GM12878 (cell line): ENCODE data around the gene FDXR.

Experiments
- CHD2 ChIP-seq: IDR thresholded peaks from 2 replicates; pipeline ENCODE4 v1.6.1; 2011; ENCODE audit warnings: low read depth, low read length, improper control_type of control experiment, borderline replicate concordance
- EP300 ChIP-seq, 2 experiments: fragments of 150-350 bp in 1 of 2; IDR thresholded peaks; 2 replicates each; pipeline ENCODE4 v1.6.1; 2011 to 2012; ENCODE audit warnings: low read depth in 2 of 2, low read length in 2 of 2, borderline replicate concordance in 1 of 2, improper control_type of control experiment in 1 of 2, inconsistent platforms in 1 of 2; ENCODE audit not compliant: control insufficient read depth in 1 of 2
- EZH2 ChIP-seq: IDR thresholded peaks from 2 replicates; pipeline ENCODE4 v1.6.1; 2012; ENCODE audit warnings: low read depth, mild to moderate bottlenecking, control low read depth, inconsistent platforms, low read length, borderline replicate concordance; ENCODE audit not compliant: control insufficient read depth
- HCFC1 ChIP-seq: fragments of 150-350 bp; IDR thresholded peaks from 2 replicates; pipeline ENCODE4 v1.6.1; 2014; ENCODE audit warnings: low read length
- KDM1A ChIP-seq: fragments of 200-600 bp; sonication (generic); IDR thresholded peaks from 2 replicates; pipeline ENCODE4 v1.6.1; 2016; ENCODE audit warnings: borderline replicate concordance
- MYC ChIP-seq: IDR thresholded peaks from 2 replicates; pipeline ENCODE4 v1.6.1; 2011; ENCODE audit warnings: mild to moderate bottlenecking, low read length, moderate library complexity, inconsistent platforms; ENCODE audit not compliant: insufficient read depth, insufficient replicate concordance, insufficient read length, severe bottlenecking
- POLR2A ChIP-seq: IDR thresholded peaks from 2 replicates; pipeline ENCODE4 v1.6.1; 2011; ENCODE audit warnings: low read depth, mild to moderate bottlenecking, low read length
- SIN3A ChIP-seq: IDR thresholded peaks from 2 replicates; pipeline ENCODE4 v1.6.1; 2012; ENCODE audit warnings: low read depth, low read length, improper control_type of control experiment
- SPI1 ChIP-seq: IDR thresholded peaks from 2 replicates; pipeline ENCODE4 v1.6.1; 2011; ENCODE audit warnings: low read depth, mild to moderate bottlenecking, low read length, moderate library complexity, borderline replicate concordance; ENCODE audit not compliant: insufficient read depth
- TF ChIP-seq, protein P1 (sequence below): IDR thresholded peaks from 2 replicates; pipeline ENCODE4 v1.6.1; 2012; ENCODE audit warnings: low read depth, low read length, improper control_type of control experiment
- TF ChIP-seq, protein P2 (sequence below): fragments of 450-650 bp; formaldehyde crosslinking; IDR thresholded peaks from 2 replicates; pipeline ENCODE4 v1.5.0; 2022; ENCODE audit warnings: mild to moderate bottlenecking, missing genetic modification characterization
- TF ChIP-seq, protein P3 (sequence below), 3 experiments: IDR thresholded peaks in 2 of 3; conservative IDR thresholded peaks in 1 of 3; 2 replicates each; pipeline ENCODE4 v1.5.1; 2011; ENCODE audit warnings: low read depth in 3 of 3, low read length in 3 of 3, mild to moderate bottlenecking in 3 of 3, control low read depth in 2 of 3, moderate library complexity in 2 of 3, inconsistent platforms in 1 of 3, mixed read lengths in 1 of 3; ENCODE audit not compliant: control insufficient read depth in 2 of 3, insufficient read depth in 1 of 3; ENCODE audit errors: extremely low read depth in 1 of 3
- TF ChIP-seq, protein P4 (sequence below): IDR thresholded peaks from 2 replicates; pipeline ENCODE4 v1.6.1; 2012; ENCODE audit warnings: low read length, inconsistent platforms
- TF ChIP-seq, protein P5 (sequence below): IDR thresholded peaks from 2 replicates; pipeline ENCODE4 v1.6.1; 2011; ENCODE audit warnings: mild to moderate bottlenecking, low read depth, low read length, moderate library complexity; ENCODE audit not compliant: insufficient replicate concordance

DNA sequence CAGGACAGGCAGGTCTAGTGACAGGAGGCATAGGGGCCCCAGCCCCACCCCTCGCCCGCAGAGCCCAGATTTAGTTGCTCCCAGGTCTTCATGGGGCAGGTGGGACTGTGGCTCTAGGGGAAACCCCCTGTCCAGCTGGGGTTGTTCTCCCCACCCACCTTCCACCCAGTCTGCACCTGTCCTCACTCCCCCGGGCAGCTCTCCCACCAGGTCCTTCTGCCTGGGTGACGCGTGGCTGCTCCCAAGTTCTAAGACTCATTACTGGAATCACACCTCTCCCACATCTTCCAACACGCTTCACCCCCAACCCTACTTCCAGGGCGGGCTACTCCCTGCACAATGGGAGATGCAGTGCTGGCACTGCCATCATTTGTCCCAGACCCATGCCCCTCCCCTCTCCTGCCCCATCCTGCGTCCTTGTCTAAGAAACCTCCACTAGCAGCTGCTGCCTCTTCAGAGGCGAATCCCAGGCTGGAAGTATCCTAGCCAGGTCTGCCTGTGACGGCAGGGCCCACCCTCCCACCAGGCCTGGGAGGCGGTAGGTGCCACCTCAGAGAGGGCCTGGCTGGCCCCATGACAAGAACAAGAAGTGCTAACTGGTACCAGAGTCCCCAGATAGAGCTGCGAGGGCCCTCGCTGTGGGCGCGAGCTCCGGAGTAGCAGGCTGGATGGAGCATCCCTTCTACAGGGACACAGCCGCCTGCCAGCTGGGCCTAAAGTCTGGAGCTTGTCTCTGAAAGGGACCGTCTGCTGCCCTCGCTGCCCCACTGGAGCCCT lies 35.9 kb downstream of the FDXR start:
- TF ChIP-seq, protein P1, sequence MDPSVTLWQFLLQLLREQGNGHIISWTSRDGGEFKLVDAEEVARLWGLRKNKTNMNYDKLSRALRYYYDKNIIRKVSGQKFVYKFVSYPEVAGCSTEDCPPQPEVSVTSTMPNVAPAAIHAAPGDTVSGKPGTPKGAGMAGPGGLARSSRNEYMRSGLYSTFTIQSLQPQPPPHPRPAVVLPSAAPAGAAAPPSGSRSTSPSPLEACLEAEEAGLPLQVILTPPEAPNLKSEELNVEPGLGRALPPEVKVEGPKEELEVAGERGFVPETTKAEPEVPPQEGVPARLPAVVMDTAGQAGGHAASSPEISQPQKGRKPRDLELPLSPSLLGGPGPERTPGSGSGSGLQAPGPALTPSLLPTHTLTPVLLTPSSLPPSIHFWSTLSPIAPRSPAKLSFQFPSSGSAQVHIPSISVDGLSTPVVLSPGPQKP, result no peak
- TF ChIP-seq, protein P2, sequence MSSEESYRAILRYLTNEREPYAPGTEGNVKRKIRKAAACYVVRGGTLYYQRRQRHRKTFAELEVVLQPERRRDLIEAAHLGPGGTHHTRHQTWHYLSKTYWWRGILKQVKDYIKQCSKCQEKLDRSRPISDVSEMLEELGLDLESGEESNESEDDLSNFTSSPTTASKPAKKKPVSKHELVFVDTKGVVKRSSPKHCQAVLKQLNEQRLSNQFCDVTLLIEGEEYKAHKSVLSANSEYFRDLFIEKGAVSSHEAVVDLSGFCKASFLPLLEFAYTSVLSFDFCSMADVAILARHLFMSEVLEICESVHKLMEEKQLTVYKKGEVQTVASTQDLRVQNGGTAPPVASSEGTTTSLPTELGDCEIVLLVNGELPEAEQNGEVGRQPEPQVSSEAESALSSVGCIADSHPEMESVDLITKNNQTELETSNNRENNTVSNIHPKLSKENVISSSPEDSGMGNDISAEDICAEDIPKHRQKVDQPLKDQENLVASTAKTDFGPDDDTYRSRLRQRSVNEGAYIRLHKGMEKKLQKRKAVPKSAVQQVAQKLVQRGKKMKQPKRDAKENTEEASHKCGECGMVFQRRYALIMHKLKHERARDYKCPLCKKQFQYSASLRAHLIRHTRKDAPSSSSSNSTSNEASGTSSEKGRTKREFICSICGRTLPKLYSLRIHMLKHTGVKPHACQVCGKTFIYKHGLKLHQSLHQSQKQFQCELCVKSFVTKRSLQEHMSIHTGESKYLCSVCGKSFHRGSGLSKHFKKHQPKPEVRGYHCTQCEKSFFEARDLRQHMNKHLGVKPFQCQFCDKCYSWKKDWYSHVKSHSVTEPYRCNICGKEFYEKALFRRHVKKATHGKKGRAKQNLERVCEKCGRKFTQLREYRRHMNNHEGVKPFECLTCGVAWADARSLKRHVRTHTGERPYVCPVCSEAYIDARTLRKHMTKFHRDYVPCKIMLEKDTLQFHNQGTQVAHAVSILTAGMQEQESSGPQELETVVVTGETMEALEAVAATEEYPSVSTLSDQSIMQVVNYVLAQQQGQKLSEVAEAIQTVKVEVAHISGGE (CRISPR knock-in tag), result no peak
- TF ChIP-seq KDM1A, result no peak
- TF ChIP-seq, protein P3, sequence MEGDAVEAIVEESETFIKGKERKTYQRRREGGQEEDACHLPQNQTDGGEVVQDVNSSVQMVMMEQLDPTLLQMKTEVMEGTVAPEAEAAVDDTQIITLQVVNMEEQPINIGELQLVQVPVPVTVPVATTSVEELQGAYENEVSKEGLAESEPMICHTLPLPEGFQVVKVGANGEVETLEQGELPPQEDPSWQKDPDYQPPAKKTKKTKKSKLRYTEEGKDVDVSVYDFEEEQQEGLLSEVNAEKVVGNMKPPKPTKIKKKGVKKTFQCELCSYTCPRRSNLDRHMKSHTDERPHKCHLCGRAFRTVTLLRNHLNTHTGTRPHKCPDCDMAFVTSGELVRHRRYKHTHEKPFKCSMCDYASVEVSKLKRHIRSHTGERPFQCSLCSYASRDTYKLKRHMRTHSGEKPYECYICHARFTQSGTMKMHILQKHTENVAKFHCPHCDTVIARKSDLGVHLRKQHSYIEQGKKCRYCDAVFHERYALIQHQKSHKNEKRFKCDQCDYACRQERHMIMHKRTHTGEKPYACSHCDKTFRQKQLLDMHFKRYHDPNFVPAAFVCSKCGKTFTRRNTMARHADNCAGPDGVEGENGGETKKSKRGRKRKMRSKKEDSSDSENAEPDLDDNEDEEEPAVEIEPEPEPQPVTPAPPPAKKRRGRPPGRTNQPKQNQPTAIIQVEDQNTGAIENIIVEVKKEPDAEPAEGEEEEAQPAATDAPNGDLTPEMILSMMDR (IDR thresholded peaks at IDR 0.05 in 2 of 3, conservative IDR thresholded peaks at IDR 0.05 in 1 of 3; ENCODE audit: control insufficient read depth in 2 of 3, extremely low read depth in 1 of 3, insufficient read depth in 1 of 3, low read depth in 3 of 3, low read length in 3 of 3), result no peak
- no peak for TF ChIP-seq SPI1
- no peak for TF ChIP-seq MYC
- TF ChIP-seq, protein P4, sequence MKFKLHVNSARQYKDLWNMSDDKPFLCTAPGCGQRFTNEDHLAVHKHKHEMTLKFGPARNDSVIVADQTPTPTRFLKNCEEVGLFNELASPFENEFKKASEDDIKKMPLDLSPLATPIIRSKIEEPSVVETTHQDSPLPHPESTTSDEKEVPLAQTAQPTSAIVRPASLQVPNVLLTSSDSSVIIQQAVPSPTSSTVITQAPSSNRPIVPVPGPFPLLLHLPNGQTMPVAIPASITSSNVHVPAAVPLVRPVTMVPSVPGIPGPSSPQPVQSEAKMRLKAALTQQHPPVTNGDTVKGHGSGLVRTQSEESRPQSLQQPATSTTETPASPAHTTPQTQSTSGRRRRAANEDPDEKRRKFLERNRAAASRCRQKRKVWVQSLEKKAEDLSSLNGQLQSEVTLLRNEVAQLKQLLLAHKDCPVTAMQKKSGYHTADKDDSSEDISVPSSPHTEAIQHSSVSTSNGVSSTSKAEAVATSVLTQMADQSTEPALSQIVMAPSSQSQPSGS, result no peak
- TF ChIP-seq SIN3A, result no peak
- TF ChIP-seq EP300 (IDR thresholded peaks at IDR 0.05; ENCODE audit: borderline replicate concordance in 1 of 2, control insufficient read depth in 1 of 2, low read depth in 2 of 2, low read length in 2 of 2), result no peak
- TF ChIP-seq EZH2, result no peak
- no peak for TF ChIP-seq POLR2A
- no peak for TF ChIP-seq CHD2
- TF ChIP-seq, protein P5, sequence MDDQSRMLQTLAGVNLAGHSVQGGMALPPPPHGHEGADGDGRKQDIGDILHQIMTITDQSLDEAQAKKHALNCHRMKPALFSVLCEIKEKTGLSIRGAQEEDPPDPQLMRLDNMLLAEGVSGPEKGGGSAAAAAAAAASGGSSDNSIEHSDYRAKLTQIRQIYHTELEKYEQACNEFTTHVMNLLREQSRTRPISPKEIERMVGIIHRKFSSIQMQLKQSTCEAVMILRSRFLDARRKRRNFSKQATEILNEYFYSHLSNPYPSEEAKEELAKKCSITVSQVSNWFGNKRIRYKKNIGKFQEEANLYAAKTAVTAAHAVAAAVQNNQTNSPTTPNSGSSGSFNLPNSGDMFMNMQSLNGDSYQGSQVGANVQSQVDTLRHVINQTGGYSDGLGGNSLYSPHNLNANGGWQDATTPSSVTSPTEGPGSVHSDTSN, result no peak
- no peak for TF ChIP-seq HCFC1
